DMS114 treated with DMSO at 0.1 percent for 48 hours (cell line): ENCODE measurements around the gene TRABD.

Source experiments
- DNase-seq: peaks from one replicate; lab custom pipeline; 2025; ENCODE audit not compliant: unreplicated experiment; lab: John Stamatoyannopoulos, UW

Gene TRABD

GRCh38 chr22:50173311-50173982 is 12.3 kb upstream of the TRABD start:
- DNase-seq = no peak

- no peak for DNase-seq
These were observed 11.7 kb upstream of the TRABD start for GRCh38 chr22:50173983-50174355.

- DNase-seq = no peak
These were observed 11.1 kb upstream of the TRABD start for GRCh38 chr22:50174382-50175190.

GRCh38 chr22:50175191-50175461 is 10.6 kb upstream of the TRABD start:
- DNase-seq = no peak

- DNase-seq = no peak
These were observed 9.5 kb upstream of the TRABD start for GRCh38 chr22:50175921-50176849.

- DNase-seq = no peak
These were observed 8.7 kb upstream of the TRABD start for GRCh38 chr22:50176850-50177536.

GRCh38 chr22:50177537-50178470 is 7.9 kb upstream of the TRABD start:
- DNase-seq = no peak

GRCh38 chr22:50178471-50178864 is 7.2 kb upstream of the TRABD start:
- DNase-seq = no peak

- no peak for DNase-seq
These were observed 6.5 kb upstream of the TRABD start for GRCh38 chr22:50178871-50179869.

- DNase-seq = no peak
These were observed 5.6 kb upstream of the TRABD start for GRCh38 chr22:50179937-50180726.

GRCh38 chr22:50180727-50181521 is 4.8 kb upstream of the TRABD start:
- no peak for DNase-seq

GRCh38 chr22:50182176-50183081 is 3.3 kb upstream of the TRABD start:
- DNase-seq = no peak

GRCh38 chr22:50183141-50183971 is 2.4 kb upstream of the TRABD start:
- no peak for DNase-seq

- DNase-seq = no peak
These were observed 1.5 kb upstream of the TRABD start for GRCh38 chr22:50184004-50184901.
